GM21381 (cell line): ENCODE data around the gene NHERF2.

Source experiments
- ATAC-seq: cut with Tn5 transposase; IDR thresholded peaks from one replicate; pipeline ENCODE4 v1.9.1; 2021; ENCODE audit warnings: mild to moderate bottlenecking, moderate library complexity; ENCODE audit not compliant: unreplicated experiment

NHERF2 gene

GRCh38 chr16:2056681-2057407 is 30.1 kb downstream of the NHERF2 start:
- ATAC-seq: no peak

- no peak for ATAC-seq
These were observed 30.7 kb downstream of the NHERF2 start for GRCh38 chr16:2057438-2057837.

- no peak for ATAC-seq
These were observed 31.7 kb downstream of the NHERF2 start for GRCh38 chr16:2058420-2058819.

GRCh38 chr16:2058872-2059271 is 32.2 kb downstream of the NHERF2 start:
- no peak for ATAC-seq

GRCh38 chr16:2060346-2060745 is 33.6 kb downstream of the NHERF2 start:
- no peak for ATAC-seq

- no peak for ATAC-seq
These were observed 34.3 kb downstream of the NHERF2 start for GRCh38 chr16:2061023-2061422.

- ATAC-seq: no peak
These were observed 34.8 kb downstream of the NHERF2 start for GRCh38 chr16:2061526-2061925.

- ATAC-seq: no peak
These were observed 36.1 kb downstream of the NHERF2 start for GRCh38 chr16:2062801-2063200.

- ATAC-seq: no peak
These were observed 37.2 kb downstream of the NHERF2 start for GRCh38 chr16:2063861-2064260.

GRCh38 chr16:2064368-2064945 is 37.8 kb downstream of the NHERF2 start:
- ATAC-seq: no peak

GRCh38 chr16:2066139-2066538 is 39.4 kb downstream of the NHERF2 start:
- ATAC-seq: no peak

GRCh38 chr16:2070576-2071453 is 44.1 kb downstream of the NHERF2 start:
- no peak for ATAC-seq

GRCh38 chr16:2071454-2072202 is 44.9 kb downstream of the NHERF2 start:
- no peak for ATAC-seq

- ATAC-seq: no peak
These were observed 46.2 kb downstream of the NHERF2 start for GRCh38 chr16:2072926-2073325.

GRCh38 chr16:2074071-2074470 is 47.4 kb downstream of the NHERF2 start:
- no peak for ATAC-seq

GRCh38 chr16:2075631-2076030 is 48.9 kb downstream of the NHERF2 start:
- no peak for ATAC-seq

- no peak for ATAC-seq
These were observed 49.6 kb downstream of the NHERF2 start for GRCh38 chr16:2076072-2076865.

- no peak for ATAC-seq
These were observed 50.3 kb downstream of the NHERF2 start for GRCh38 chr16:2077016-2077415.

GRCh38 chr16:2077696-2078095 is 51.0 kb downstream of the NHERF2 start:
- ATAC-seq: no peak

- ATAC-seq: no peak
These were observed 51.4 kb downstream of the NHERF2 start for GRCh38 chr16:2078096-2078495.
